HG03575 (cell line): ENCODE measurements around the gene CCT2.
A peak's percentile ranks its signal among the peaks of the same experiment; 100 is the strongest.

Experiments
- ATAC-seq: cut with Tn5 transposase; IDR thresholded peaks from one replicate; pipeline ENCODE4 v1.9.1; 2021; ENCODE audit not compliant: unreplicated experiment, insufficient number of reproducible peaks, low FRiP score; ENCODE audit errors: extremely low read depth

The CCT2 gene

DNA sequence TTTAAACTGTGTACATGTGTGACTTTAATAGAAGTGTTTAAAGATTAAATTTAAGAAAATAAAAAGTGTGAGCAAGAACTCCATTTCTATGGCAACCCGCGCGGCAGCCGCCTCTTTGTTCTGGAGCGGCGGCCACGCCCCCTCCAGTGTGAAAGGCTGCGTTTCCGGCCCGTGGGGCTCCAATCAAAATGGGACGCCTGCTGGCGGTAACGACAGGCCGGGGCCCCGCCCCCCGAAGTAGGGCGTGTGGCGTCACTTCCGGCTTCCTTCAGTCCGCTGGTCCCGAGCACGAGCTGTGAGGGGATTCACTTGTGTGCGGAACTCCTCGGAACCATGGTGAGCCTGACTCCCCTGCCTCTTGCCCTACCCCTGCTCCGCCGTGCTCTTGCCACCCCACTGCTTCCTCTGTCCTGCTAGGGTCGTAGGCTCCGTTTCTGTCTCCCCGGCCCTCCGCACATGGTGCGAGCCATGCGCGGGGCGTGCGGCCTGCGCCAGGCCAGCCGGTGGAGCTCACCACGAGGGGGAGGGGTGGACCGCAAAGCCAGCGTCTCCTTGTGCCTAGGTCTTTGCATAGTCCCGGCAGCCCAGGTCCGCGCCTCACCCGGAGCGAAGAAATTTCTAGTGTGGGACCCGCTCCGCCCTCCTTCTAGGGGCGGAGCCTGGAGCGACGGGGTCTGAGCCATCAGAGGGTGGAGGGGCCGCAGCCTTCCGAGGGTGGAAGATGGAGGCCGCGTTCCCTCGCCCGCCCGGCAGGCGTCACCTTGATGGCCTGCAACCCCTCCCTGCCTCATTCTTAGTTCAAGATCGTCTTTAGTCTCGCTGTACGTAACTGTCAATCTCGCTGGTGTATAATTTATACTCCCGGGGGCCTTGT is at the start of gene CCT2:
Gene CCT2 (plus strand): TSS at position 271 of the 874 bp plus-strand sequence. CDS start 63 bp downstream, at position 334.
- ATAC-seq, result peak; percentile 83

DNA sequence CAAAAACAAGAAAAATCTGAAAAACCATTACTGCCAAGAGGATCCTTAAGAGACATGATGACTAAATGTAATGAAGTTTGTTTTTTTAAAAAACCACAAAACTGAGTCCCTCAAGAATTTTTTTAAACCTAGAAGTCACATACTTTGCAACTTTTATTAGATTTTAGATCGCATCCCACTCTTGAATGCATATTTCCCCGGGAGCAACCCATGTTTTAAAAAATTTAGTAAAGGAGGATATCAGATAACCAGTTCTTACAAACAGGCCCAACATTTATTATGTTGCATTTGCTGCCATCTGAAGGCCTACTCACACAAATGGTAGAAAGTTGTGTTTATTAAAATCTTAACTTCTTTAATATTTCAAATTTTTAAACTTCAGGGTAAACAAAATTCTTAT is 44.3 kb upstream of the CCT2 start:
- ATAC-seq, result no peak

DNA sequence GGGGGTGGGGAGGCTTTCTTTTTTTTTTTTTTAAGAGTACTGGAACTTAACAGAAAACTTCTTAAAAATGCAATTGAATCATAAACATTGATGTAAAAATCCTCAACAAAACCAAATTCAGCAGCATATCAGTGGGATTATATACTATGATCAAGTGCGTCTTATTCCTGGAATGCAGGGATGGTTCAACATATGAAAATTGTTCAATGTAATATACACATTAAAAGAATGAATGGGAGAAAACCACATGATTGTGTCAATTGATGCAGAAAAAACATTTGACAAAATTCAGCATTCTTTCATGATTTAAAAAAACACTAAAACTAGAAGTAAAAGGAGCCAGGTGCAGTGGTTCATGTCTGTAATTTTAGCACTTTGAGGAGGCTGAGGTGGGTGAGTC is 41.2 kb upstream of the CCT2 start:
- ATAC-seq, result no peak

DNA sequence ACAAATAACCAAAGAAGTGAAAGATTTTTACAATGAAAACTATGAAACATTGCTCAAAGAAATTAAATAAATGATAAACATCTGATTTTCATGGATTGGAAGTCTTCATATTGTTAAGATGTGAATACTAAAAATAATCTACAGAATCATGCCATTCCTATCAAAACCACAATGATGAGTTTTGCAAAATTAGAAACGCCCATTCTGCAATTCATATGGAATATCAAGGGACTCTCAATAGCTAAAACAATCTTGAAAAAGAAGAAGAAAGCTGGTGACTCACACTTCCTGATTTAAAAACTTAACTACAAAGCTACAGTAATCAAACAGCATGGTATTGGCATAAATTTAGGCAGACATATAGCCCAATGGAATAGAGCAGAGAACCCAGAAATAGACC is 40.2 kb upstream of the CCT2 start:
- no peak for ATAC-seq

DNA sequence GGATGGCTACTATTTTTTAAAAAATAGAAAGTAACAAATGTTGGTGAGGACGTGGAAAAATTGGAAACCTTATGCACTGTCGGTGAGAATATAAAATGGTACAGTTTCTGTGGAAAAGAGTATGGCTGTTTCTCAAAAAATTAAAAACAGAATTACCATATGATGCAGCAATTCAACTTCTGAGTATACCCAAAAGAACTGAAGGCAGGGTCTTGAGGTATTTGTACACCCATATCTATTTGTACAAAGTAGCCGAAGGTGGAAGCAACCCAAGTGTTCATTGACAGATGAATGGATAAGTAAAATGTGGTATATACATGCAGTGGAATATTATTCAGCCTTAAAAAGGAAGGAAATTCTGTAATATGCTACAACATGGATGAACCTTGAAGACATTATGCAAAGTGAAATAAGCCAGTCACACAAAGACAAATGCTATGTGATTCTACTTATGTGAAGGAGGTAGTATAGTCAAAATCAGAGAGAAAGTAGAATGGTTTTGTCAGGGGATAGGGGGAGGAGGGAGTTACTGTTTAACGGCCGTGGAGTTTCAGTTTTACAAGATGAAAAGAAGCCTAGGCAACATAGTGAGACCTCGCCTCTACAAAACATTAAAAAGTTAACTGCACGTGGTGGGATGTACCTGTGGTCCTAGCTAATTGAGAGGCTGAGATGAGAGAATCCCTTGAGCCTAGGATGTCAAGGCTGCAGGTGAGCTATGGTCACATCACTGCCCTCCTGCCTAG is 38.4 kb upstream of the CCT2 start:
- ATAC-seq, result no peak

DNA sequence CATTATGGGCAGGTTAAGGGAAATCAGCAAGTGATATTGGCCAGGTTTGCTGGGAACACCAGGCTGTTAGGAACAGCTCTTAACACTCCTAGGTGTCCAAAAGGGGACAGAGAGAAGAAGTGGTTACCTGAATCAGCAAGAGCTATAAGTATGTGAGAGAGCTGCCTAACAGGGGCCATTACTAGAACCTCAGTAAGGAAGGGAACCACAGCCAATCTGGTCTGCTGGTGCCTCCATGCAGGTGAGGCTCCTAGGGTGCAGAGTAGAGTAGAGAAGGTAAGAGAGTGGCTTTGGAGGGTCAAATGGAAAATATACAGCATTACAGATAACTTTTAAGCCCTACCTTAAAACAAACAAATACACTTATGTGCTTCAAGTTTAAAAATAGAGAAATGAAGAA is 36.6 kb upstream of the CCT2 start:
- ATAC-seq, result no peak

DNA sequence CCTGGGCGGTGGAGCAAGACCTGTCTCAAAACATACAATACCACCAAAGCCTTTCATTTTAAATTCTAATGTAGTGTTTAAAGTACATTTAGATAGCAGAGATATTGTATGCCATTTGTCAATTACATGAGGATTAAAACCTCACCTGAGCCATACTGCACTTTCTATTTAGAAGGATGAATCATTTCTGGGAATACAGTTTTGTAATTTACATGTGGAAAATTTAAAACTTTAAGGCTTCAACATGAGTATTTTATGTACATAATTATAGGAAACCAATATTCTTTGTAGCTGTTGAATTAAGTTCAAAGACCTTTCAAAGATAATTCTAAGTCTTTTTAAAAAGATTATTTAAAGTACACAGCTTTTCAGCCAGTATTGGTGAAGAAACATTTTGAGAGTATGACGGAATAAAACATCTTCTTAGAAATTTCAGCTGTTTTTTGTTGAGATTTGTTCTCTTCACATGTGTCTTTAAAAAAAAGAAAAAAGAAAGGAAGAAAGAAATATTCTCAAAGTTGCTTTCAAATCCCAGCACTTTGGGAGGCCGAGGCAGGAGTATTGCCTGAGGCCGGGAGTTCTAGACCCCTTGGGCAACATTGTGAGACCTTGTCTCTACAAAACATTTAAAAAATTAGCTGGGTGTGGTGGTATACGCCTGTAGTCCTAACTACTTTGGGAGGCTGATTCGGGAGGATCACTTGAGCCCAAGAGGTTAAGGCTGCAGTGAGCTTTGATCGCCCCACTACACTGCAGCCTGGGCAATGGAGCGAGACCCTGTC is 34.5 kb upstream of the CCT2 start:
- no peak for ATAC-seq

DNA sequence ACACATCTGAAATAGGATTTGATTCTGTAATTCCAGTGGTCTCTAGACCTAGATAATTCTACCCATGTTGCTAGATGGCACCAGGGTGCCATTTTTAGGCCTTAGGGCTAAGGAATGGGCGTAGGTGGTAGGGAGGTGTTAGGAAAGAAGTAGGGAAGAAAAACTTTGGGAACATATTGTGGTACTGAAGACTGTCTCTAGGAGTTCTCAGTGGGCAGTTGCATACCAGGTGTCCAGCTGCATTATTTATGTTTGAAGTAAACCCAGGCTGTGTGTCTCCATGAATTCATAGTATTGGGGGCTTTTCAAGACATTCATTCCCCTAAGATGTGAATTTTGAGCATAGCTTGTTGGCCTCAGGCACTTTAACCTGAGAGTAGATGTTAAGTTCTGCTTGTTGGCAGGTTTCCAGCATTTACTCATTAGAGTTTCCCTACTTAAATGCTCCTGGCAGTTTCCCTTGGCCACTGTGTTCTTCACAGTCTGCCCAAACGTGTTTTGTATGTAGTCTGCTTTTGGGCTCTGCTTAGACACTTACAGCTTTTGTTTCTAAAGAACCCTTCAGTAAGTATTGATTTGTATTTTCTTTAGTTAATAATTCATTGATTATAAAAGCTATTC is 31.5 kb upstream of the CCT2 start:
- no peak for ATAC-seq

DNA sequence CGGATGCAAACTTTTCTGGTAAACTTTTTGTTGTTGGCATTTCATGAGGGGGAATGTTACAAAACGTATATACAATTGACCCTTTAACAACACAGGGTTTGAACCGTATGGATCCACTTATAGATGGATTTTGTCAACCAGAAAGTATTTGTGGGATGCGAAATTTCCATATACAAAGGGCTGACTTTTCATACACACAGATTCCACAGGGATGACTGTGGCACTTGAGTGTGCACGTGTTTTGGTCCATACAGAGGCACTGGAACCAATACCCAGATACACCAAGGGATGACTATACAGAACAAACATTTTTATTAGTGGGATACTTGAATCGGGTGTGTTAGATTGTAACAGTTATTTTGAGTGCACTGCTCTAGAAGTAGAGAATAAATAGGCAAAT is 29.8 kb upstream of the CCT2 start:
- no peak for ATAC-seq

DNA sequence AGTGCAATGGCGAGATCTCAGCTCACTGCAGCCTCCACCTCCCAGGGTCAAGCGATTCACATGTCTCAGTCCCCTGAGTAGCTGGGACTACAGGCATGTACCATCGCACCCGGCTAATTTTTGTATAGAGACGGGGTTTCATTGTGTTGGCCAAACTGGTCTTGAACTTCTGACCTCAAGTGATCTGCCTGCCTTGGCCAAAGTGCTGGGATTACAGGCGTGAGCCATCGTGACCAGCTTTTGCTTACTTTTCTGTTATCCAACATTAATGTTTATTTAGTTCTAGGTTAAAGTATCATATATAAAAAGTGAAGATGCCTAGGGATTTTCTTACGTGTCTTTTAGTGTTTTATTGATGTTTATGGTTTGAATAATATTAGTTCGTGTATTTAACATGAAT is 28.9 kb upstream of the CCT2 start:
- no peak for ATAC-seq

DNA sequence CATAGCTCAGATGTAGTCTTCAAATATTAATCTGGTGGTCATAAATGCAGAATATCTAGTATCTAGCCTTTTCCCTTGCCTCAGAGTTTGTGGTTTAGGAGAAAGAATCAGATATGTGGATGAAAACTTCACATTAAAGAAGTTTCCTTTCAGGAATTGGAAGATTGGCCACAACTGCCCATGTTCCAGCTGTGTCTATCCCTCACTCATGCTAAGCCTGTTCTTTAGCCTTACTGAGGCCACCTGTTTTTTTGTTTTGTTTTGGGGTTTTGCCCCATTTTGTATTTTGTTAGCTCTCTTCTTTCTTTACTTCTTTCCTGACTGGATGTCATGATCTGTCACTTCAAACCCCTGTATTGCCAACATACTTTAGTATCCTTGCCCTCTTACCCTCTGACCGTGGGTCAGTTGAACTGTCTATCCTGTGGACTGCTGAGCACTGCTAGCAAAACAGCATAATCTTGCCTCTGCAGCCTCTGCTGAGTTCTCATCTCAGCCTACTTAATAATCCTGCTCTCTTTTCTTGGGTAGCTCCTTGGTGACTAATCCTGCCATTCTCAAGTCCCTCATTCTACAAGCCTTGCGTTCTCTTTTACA is 22.0 kb upstream of the CCT2 start:
- ATAC-seq, result no peak

DNA sequence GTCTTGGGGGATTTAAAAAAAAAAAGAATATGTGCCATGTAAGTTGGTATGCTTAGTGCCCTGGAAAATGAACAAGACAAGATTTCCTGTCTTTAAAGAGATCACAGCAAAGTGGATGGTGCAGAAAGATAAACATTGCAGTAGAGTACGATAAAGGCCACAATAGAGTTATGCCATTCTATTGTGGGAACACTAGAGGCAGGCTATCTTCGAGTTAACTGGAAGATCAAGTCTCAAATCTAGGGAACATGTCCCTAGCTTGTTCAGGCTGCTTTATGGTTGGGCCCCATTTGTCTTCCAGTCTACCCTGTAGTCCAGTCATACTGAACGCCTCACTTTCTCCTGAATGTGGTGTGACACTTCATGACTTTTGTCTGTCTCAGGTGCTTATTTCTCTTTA is 18.7 kb upstream of the CCT2 start:
- no peak for ATAC-seq

DNA sequence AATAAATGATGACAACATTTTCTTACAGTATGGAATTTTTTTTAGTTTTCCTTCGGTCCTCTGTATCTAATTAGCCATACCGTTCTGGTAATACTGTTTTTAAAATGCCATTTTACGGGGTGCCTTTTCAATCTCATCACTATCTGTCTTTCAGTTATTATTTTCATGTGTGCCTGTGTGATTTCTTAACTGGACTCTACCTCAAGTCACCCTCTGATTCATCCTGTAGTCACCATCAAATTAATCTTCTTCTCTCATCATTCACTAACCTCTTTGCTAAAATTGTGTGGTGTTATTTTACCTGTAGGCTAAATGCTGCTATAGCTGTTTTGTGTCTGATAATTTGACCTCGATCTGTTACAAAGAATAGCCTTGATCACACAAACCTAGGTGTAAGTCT is 16.0 kb upstream of the CCT2 start:
- ATAC-seq, result no peak

DNA sequence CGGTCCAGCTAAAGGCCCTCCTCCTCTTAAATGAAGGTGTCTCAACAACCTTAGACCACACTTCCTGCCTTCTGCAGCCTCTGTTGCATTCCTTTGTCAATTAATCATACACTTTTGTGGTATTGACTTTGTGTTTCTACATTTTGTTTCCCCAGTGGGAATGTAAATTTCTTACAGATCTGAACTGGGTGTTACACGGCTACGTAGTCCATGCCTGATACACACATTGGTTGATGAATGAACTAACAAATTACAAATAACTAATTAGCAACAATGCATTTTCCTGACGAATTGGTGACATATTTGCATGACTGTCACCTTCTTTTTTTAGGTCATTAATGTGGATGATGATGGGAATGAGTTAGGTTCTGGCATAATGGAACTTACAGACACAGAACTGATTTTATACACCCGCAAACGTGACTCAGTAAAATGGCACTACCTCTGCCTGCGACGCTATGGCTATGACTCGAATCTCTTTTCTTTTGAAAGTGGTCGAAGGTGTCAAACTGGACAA is 15.2 kb upstream of the CCT2 start:
- ATAC-seq, result no peak

DNA sequence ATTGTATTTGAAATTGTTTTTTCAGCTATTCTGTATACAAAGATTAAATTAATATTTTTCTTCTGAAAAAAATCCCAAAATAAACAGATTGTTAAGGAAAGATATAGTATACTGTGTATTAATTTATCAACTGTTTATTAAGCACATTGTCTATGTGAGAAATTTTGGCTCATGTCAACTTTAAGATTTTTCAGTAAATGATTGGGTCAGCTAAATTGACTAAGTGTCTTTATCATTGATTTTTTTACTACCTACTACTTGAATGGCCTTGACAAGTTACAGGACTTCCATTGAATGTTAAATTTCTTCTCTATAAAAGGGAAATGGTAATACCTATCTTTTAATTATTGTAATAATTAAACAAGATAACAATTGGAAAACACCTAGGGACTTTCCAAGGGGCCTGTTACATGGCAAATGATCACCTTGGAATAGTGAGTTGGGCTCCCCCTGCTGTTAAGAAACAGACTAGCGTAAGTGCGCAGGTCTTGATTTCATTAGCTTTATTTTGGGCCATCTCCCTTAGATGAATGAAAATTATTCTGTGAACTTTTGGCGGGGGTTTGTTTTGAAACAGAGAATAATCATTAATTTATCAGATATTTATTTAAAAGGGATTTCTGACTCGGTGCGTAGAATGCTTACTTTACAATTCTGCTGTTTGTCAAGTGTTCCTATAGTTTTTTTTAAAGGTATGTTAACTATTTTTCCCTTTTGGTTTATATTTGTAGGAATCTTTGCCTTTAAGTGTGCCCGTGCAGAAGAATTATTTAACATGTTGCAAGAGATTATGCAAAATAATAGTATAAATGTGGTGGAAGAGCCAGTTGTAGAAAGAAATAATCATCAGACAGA is 14.5 kb upstream of the CCT2 start:
- peak; percentile 64 for ATAC-seq

DNA sequence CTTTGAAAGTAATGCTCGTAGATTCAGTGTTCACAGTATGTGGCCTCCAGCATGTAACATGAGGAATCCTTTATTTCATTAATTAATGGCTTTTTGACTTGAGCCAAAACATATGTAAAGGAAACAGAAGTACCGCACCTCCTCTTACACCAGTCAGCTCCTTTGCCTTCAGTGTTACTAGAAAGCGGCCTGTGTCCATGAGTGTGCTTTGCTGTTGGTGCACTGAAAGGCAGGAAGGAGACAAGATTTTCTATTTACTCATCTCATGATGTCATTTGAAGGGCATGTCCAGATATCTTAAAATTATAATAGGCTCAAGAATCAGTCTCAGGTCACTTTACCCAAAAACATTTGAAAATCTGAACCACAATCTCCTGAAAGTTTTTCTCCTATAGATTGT is 9.9 kb upstream of the CCT2 start:
- no peak for ATAC-seq

DNA sequence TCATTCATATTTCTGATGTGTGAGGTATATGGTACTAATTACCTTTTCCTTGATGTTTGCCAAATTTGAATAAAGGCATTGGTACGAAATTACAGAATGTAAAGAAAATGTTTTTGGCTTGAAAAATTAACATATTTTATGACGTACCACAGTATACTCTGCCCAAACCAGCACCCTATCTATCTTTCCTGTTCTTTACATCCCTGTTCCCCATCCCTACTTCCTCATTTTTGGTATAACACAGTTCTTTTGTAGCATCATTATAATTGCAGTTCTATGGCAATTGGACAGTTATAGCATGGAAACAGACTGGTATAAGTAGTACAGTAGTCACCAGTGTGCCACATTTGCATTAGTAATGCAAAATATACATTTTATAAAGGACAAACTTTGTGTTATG is 7.0 kb upstream of the CCT2 start:
- ATAC-seq, result no peak

DNA sequence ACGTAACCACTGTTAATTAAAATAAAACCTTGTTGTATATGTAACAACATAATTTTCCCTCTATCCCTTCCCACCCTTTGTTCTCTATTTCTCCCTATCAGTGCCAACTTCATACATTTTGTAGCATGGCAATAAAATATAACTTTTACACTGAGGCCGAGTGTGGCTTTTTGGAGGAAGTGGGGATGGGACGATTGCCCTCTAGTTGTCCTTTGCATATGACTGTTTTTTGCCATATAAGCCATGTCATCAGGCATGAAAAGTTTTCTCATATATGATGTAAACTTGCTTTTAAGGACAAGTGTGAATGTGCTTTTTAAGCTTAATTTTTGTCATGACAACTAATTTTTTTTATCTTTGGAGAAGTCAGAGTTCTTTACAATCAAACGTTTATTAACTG is 6.2 kb upstream of the CCT2 start:
- no peak for ATAC-seq
